Nephron progenitor cell (in vitro differentiated cells): ENCODE measurements around the gene ELOVL2.

Experiments used
- DNase-seq: peaks from one replicate; pipeline ENCODE4 v3.0.0; 2021
- H3K27ac Mint-ChIP-seq: 2 replicates; pipeline ENCODE4 v1.8.0; 2021; ENCODE audit warnings: mild to moderate bottlenecking, moderate library complexity, mixed read lengths
- H3K27me3 Mint-ChIP-seq: 2 replicates; pipeline ENCODE4 v1.8.0; 2021; ENCODE audit warnings: mild to moderate bottlenecking, low read depth, mixed read lengths; ENCODE audit not compliant: poor library complexity
- H3K36me3 Mint-ChIP-seq: 2 replicates; pipeline ENCODE4 v1.8.0; 2021; ENCODE audit warnings: low read depth, mixed read lengths
- H3K4me1 Mint-ChIP-seq: 2 replicates; pipeline ENCODE4 v1.8.0; 2021; ENCODE audit warnings: mixed read lengths
- H3K4me3 Mint-ChIP-seq: 2 replicates; pipeline ENCODE4 v1.8.0; 2021; ENCODE audit warnings: mild to moderate bottlenecking, moderate library complexity, mixed read lengths
- H3K9me3 Mint-ChIP-seq: 2 replicates; pipeline ENCODE4 v1.8.0; 2021; ENCODE audit warnings: mild to moderate bottlenecking, moderate library complexity, mixed read lengths
- CTCF ChIP-seq: fragments of 200-600 bp; sonication (generic); IDR thresholded peaks from 2 replicates; pipeline ENCODE4 v1.5.0; 2021; ENCODE audit warnings: antibody characterized with exemption

The ELOVL2 gene

GRCh38 chr6:10981409-10981808, 62.7 kb downstream of the ELOVL2 start:
- TF ChIP-seq CTCF: no peak
- Mint-ChIP-seq H3K4me3 (no peak overlapping the region), H3K27ac (no peak overlapping the region), H3K9me3 (peaks cover 14% of the 10 kb centered on the region), H3K36me3 (peaks cover 11% of the 10 kb centered on the region), H3K27me3 (no peaks in the 10 kb centered on the region), H3K4me1 (no peaks in the 10 kb centered on the region)
- no peak for DNase-seq

GRCh38 chr6:10979603-10980002, 64.5 kb downstream of the ELOVL2 start:
- Mint-ChIP-seq H3K4me1 (no peaks in the 10 kb centered on the region), H3K9me3 (peaks cover 3% of the 10 kb centered on the region), H3K27me3 (no peaks in the 10 kb centered on the region), H3K4me3 (no peak overlapping the region), H3K36me3 (peaks cover 9% of the 10 kb centered on the region), H3K27ac (no peak overlapping the region)
- no peak for TF ChIP-seq CTCF
- DNase-seq: no peak

DNA sequence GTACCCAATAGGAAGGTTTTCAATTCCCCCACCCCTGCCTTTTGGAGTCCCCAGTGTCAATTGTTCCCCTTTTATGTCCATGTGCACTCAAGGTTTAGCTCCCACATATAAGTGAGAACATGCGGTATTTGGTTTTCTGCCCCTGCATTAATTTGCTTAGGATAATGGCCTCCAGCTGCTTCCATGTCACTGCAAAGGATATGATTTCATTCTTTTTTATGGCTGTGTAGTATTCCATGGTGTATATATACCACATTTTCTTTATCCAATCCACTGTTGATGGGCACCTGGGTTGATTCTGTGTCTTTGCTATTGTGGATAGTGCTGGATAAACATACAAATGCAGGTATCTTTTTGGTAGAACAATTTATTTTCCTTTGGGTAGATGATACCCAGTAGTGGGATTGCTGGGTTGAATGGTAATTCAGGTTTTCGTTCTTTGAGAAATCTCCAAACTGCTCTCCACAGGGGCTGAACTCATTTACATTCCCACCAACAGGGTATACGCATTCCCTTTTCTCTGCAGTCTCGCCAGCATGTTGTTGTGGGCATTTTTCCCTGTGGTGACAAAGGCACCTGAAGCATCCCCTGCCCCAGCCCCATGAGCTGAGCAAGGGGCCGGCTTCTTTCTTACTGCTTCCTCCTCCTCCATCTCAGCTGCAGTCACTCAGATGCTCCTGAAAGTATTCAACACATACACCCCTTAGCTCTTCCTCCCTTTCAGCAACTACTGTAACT, 66.7 kb downstream of the ELOVL2 start:
- DNase-seq: no peak
- Mint-ChIP-seq H3K4me3 (no peak overlapping the region), H3K27ac (no peak overlapping the region), H3K27me3 (no peaks in the 10 kb centered on the region), H3K4me1 (no peaks in the 10 kb centered on the region), H3K9me3 (no peaks in the 10 kb centered on the region), H3K36me3 (peaks cover 4% of the 10 kb centered on the region)
- TF ChIP-seq CTCF: no peak

GRCh38 chr6:10976571-10976970, 67.5 kb downstream of the ELOVL2 start:
- H3K36me3 Mint-ChIP-seq: peaks cover 4% of the 10 kb centered on the region
- no peaks in the 10 kb centered on the region for H3K4me1 Mint-ChIP-seq
- H3K27me3 Mint-ChIP-seq: no peaks in the 10 kb centered on the region
- no peaks in the 10 kb centered on the region for H3K9me3 Mint-ChIP-seq
- peak; percentile 12 for DNase-seq
- TF ChIP-seq CTCF: no peak
- no peak overlapping the region for H3K4me3 Mint-ChIP-seq
- no peak overlapping the region for H3K27ac Mint-ChIP-seq

- H3K36me3 Mint-ChIP-seq: peaks cover 30% of the 10 kb centered on the region
- TF ChIP-seq CTCF: no peak
- no peak for DNase-seq
- no peaks in the 10 kb centered on the region for H3K27me3 Mint-ChIP-seq
- no peak overlapping the region for H3K27ac Mint-ChIP-seq
- no peaks in the 10 kb centered on the region for H3K4me1 Mint-ChIP-seq
- peaks cover 8% of the 10 kb centered on the region for H3K9me3 Mint-ChIP-seq
- no peak overlapping the region for H3K4me3 Mint-ChIP-seq
Observed at GRCh38 chr6:10972196-10972595, 71.9 kb downstream of the ELOVL2 start.

DNA sequence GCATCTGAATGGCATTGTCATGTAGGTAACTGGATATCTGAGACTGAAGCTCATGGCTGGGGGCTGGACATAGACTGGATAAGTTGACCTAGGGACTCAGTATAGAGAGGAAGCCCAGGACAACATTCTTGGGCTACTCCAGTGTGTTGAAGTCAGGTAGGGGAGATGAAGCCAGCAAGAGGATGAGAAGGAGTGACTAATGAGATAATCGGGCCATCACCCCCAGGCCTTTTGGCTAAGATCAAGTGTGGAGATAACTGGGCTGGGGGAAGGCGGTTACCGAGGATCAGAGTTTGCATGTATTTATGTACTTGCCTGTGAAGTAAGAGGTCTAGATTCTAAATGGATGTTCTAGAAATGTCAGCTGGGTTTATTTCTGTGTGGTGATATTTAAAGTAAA, 73.4 kb downstream of the ELOVL2 start:
- Mint-ChIP-seq H3K9me3 (peaks cover 20% of the 10 kb centered on the region), H3K36me3 (peaks cover 43% of the 10 kb centered on the region), H3K27ac (no peak overlapping the region), H3K4me1 (no peaks in the 10 kb centered on the region), H3K27me3 (no peaks in the 10 kb centered on the region), H3K4me3 (no peak overlapping the region)
- no peak for DNase-seq
- no peak for TF ChIP-seq CTCF
